Ovary (tissue), 9 donors: Measurements from ENCODE around the gene IKZF4. TPM values are rescaled to one million over a fixed set of nuclear protein-coding genes. Genes with fewer than 3 reads are reported as not detected.

Experiments used
- DNase-seq, 5 donors: peaks; one replicate each; pipeline ENCODE4 v3.0.0-alpha.2; 2019 to 2020
- H3K27ac ChIP-seq, 2 donors: fragments of 200-600 bp; one replicate each; pipeline versions ENCODE4 v1.5.1 to v1.8.0; 2019 to 2022
- H3K27me3 ChIP-seq: fragments of 200-600 bp; one replicate; pipeline ENCODE4 v1.8.0; 2022
- H3K36me3 ChIP-seq: fragments of 200-600 bp; sonication (generic); one replicate; pipeline ENCODE4 v1.5.1; 2019
- H3K4me1 ChIP-seq: one replicate; pipeline ENCODE4 v1.8.1; 2013; ENCODE audit warnings: mild to moderate bottlenecking, moderate library complexity; ENCODE audit not compliant: insufficient read depth
- H3K4me3 ChIP-seq: fragments of 200-600 bp; sonication (generic); one replicate; pipeline ENCODE4 v1.5.1; 2017
- H3K9me3 ChIP-seq, 2 donors: fragments of 200-600 bp in 1 of 2; sonication (generic) in 1 of 2; one replicate each; pipeline versions ENCODE4 v1.5.1 to v1.8.1; 2013 to 2019; ENCODE audit warnings: mild to moderate bottlenecking in 1 of 2, moderate library complexity in 1 of 2
- EP300 ChIP-seq: sonication (generic); formaldehyde crosslinking; IDR thresholded peaks from one replicate; pipeline ENCODE4 v1.6.1; 2017; ENCODE audit warnings: antibody characterized with exemption
- POLR2A ChIP-seq: fragments of 450-650 bp; IDR thresholded peaks from one replicate; pipeline ENCODE4 v1.6.1; 2017; ENCODE audit warnings: antibody characterized with exemption, mild to moderate bottlenecking, moderate library complexity
- WGBS, 3 donors: extraction: QIAGEN DNeasy Blood & Tissue Kit in 1 of 3; methylation state at CpG; one replicate each; pipeline versions ENCODE4 v1.1.5 to v1.1.7; 2013 to 2017; 5-methylcytosine and 5-hydroxymethylcytosine counted together
- intact Hi-C, 4 donors: fragments of 100-400 bp; cut with DNase I; formaldehyde crosslinking; loops; one replicate each; pipeline versions ENCODE4 v1.11.0 to v1.15.1; 2022 to 2023
- polyA plus RNA-seq, 2 donors: library from polyadenylated mRNA; stranded (reverse); fragments of 200-250 nt in 1 of 2; fragments of 350-450 nt in 1 of 2; fragmentation: Illumina TruSeq in 1 of 2; extraction: RNeasy Lipid Tissue Mini Kit (QIAGEN cat#74804) in 1 of 2; gene quantifications; one replicate each; pipeline ENCODE4 v1.2.3, GENCODE V29; 2013 to 2014
- total RNA-seq, 7 donors: library from RNA; depleted of rRNA in 2 of 7; stranded (reverse); fragments of >200 nt in 2 of 7; fragmentation: NEBNext Ultra II Directional in 3 of 7; extraction: Animal tissue kit (Norgen Biotek cat#: 25700) in 3 of 7; gene quantifications; one replicate each; pipeline versions ENCODE4 v1.1.0 to v1.2.4, GENCODE V29; 2016 to 2023
- TF ChIP-seq, protein P1 (sequence below), 3 donors: fragments of 450-650 bp in 2 of 3; fragments of 200-600 bp in 1 of 3; IDR thresholded peaks; one replicate each; pipeline versions ENCODE4 v1.5.1 to v1.8.0; 2016 to 2022; ENCODE audit warnings: antibody characterized with exemption in 3 of 3, mild to moderate bottlenecking in 1 of 3
- donor health status: DM: no; HTN: no; CAD: no; lungs with moderate emphysema.
- donor health status: DM: no; HTN: no; CAD: no.
- donor health status: Bipolar disorder and iron deficiency.
- donor health status: DM: yes; HTN: yes; CAD: no.
- donor health status: DM: no; HTN: no; CAD: no.
- donor health status: DM: yes; HTN: yes; CAD: no.

IKZF4 gene
- total and polyA plus RNA-seq, 9 donors: 4.0 to 33.2 (median 15.9) TPM

- Histone ChIP-seq H3K27me3 (no peaks in the 10 kb centered on the region), H3K4me3 (no peak overlapping the region), H3K4me1 (no peaks in the 10 kb centered on the region), H3K36me3 (no peaks in the 10 kb centered on the region), H3K9me3 (no peaks in the 10 kb centered on the region), H3K27ac (no peak overlapping the region)
- no peak for DNase-seq
- WGBS, 3 donors: 83 to 90% (median 85%) methylated on average over 5 of the region's 5 CpGs
- intact Hi-C loops: no loop called here
- no peak for TF ChIP-seq POLR2A
- TF ChIP-seq, protein P1, sequence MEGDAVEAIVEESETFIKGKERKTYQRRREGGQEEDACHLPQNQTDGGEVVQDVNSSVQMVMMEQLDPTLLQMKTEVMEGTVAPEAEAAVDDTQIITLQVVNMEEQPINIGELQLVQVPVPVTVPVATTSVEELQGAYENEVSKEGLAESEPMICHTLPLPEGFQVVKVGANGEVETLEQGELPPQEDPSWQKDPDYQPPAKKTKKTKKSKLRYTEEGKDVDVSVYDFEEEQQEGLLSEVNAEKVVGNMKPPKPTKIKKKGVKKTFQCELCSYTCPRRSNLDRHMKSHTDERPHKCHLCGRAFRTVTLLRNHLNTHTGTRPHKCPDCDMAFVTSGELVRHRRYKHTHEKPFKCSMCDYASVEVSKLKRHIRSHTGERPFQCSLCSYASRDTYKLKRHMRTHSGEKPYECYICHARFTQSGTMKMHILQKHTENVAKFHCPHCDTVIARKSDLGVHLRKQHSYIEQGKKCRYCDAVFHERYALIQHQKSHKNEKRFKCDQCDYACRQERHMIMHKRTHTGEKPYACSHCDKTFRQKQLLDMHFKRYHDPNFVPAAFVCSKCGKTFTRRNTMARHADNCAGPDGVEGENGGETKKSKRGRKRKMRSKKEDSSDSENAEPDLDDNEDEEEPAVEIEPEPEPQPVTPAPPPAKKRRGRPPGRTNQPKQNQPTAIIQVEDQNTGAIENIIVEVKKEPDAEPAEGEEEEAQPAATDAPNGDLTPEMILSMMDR (IDR thresholded peaks at IDR 0.05): no peak
- TF ChIP-seq EP300: no peak
Observed at GRCh38 chr12:56013482-56013881, 7.4 kb upstream of the IKZF4 start.

DNA sequence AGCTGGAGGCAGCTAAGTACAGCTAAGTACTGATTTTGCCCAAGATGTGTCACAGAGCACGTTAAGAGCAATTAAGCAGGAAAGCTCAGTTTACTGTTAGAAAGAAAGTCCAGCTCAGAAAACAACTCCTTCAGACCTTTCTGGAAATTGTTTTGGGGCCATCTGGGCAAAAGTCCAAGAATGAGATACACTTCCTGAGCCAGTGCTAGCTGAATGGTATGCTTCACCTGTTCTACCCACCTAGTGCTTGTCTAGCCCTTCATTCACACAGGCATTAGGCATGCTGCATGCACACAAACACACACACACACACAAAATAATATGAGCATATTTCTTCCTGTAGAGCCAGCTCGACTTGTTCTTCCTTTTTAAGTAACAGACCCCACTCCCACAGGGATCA lies 6.6 kb upstream of the IKZF4 start:
- no peaks in the 10 kb centered on the region for H3K36me3 ChIP-seq
- H3K27ac ChIP-seq: no peak overlapping the region
- intact Hi-C loops: no loop called here
- WGBS, 3 donors: 20 to 30% (median 20%) methylated on average over 2 of the region's 2 CpGs
- H3K27me3 ChIP-seq: no peaks in the 10 kb centered on the region
- no peak overlapping the region for H3K4me3 ChIP-seq
- H3K9me3 ChIP-seq: no peaks in the 10 kb centered on the region
- TF ChIP-seq EP300 (no peak), POLR2A (no peak)
- TF ChIP-seq, protein P1 (IDR thresholded peaks at IDR 0.05): no peak
- H3K4me1 ChIP-seq: no peaks in the 10 kb centered on the region
- no peak for DNase-seq

DNA sequence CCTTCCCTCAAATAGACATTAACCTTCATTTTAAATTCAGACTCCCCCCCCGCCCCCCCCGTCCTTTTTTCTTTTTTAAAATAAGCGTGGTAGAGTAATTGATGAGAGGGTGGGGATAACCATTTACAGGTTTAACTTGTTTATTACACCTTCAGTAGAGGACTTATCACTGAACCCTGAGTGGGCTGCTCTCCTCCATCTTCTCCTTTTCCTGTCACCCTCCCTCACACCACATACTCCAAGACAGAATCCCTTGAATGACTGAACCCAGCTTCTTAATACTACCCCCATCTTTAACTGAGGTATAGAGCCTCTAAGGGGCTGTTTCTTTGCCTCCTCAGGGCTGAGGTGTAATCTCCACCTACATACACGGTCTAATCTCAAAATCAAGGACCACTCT lies 3.7 kb upstream of the IKZF4 start:
- intact Hi-C loops: no loop called here
- Histone ChIP-seq H3K4me3 (no peak overlapping the region), H3K4me1 (peaks cover 8% of the 10 kb centered on the region), H3K36me3 (no peaks in the 10 kb centered on the region), H3K9me3 (no peaks in the 10 kb centered on the region), H3K27me3 (no peaks in the 10 kb centered on the region), H3K27ac (no peak overlapping the region)
- TF ChIP-seq, protein P1 (IDR thresholded peaks at IDR 0.05): no peak
- no peak for DNase-seq
- WGBS, 3 donors: 82 to 87% (median 85%) methylated on average over 4 of the region's 4 CpGs

DNA sequence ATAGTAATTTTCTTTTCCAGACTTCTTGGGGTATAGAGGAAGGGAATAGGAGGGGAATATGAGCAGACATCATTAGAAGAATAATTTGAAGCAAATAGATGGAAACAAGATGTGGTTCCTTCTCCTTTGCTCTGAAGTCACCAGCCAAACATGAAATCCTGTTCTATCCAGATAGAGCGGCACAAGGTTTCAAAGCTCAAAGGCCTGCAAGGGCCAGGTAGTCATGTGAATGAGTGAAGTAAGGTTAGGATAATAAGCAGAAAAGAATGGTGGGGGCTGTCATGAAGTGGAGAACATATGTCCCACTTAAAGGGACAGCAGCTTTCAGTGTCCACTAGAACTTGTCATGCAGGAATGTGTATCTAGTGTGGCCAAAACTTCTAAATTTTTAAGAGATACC lies 2.5 kb upstream of the IKZF4 start:
- H3K9me3 ChIP-seq: no peaks in the 10 kb centered on the region

More for the DNA sequence above, 2.5 kb upstream of the IKZF4 start:
- Histone ChIP-seq H3K4me3 (no peak overlapping the region), H3K4me1 (peaks cover 9% of the 10 kb centered on the region), H3K27ac (no peak overlapping the region), H3K27me3 (no peaks in the 10 kb centered on the region), H3K36me3 (no peaks in the 10 kb centered on the region)
- no peak for DNase-seq
- TF ChIP-seq EP300 (no peak), POLR2A (no peak)
- TF ChIP-seq, protein P1 (IDR thresholded peaks at IDR 0.05): no peak
- intact Hi-C loops: no loop called here
- WGBS, 3 donors: 97 to 100% (median 98%) methylated on average over 1 of the region's 1 CpG
